ENCODE data around the gene PCDHGA6.
A peak's percentile ranks its signal among the peaks of the same experiment; 100 is the strongest.
"Not testable (repeated sequence)": the region's sequence is repeated elsewhere in the genome, so short reads cannot be mapped to it uniquely, and the experiment has no call there.

PCDHGA6 gene

DNA sequence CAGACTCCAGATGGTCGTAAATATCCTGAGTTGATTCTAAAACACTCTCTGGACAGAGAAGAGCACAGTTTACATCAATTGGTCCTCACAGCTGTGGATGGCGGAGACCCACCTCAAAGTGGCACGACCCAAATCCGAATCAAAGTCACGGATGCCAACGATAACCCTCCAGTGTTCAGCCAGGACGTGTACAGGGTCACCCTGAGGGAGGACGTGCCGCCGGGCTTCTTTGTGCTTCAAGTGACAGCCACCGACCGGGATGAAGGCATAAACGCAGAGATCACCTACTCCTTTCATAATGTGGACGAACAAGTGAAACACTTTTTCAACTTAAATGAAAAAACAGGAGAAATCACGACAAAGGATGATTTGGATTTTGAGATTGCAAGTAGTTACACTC, 13.0 kb upstream of the PCDHGA6 start:
- no peak for DNase-seq

DNA sequence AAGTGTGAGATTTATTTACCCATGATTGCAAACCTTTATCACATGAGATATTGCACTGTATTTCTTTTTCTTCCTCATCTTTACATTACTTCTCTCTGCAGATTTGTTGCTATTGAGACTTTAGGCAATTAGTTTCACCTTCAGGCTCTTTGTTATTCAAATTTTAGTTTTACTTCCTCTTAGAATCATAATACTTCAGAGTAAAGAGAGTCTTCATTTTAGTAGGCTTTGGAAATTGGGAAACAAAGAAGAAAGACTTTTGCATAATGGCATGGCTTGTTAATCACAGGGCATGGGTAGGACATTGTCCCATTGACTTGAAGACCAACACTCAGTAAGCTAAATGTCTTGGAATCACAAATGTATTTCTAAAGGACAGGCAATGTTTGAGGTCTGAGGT, 11.0 kb upstream of the PCDHGA6 start:
- no peak for DNase-seq

DNA sequence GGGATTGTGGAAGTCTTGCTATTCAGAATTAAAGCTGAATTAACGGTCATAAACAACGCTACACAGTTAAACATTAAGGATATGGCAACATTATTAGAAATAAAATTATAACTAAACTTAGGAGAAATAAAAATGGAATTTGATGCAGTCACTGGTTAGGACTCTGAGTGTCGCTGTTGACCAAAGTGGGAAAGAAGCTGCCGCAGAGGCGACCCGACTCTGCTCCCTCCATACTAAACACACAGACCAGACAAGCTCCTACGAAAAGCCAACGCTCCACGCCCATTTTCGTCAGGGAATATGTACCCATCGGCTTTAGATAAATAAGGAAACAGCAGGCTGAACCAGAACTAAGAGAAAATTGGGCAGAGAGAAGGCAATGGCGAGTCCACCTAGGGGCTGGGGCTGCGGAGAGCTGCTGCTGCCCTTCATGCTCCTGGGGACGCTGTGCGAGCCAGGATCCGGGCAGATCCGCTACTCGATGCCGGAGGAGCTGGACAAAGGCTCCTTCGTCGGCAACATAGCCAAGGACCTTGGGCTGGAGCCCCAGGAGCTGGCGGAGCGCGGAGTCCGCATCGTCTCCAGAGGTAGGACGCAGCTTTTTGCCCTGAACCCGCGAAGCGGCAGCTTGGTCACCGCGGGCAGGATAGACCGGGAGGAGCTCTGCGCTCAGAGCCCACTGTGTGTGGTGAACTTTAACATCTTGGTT, 9.6 kb upstream of the PCDHGA6 start, which contains the start of gene PCDHGA5:
Gene PCDHGA5, plus strand, starts transcription at position 211 of the 709 bp plus-strand sequence. Its CDS starts 169 bp downstream, at position 380.
- peak; percentile 47 for DNase-seq

- DNase-seq, result no peak
These were observed 7.4 kb upstream of the PCDHGA6 start for GRCh38 chr5:141366016-141366896.

- DNase-seq, result peak; percentile 66
These were observed 3.5 kb upstream of the PCDHGA6 start, which contains the start of gene PCDHGB3 for GRCh38 chr5:141369994-141370848. Gene PCDHGB3, plus strand, starts transcription at chr5:141370242. Its CDS starts 153 bp downstream, at chr5:141370395.

GRCh38 chr5:141371572-141372475, 1.9 kb upstream of the PCDHGA6 start:
- DNase-seq, result no peak

- DNase-seq, result no peak
These were observed 936 bp downstream of the PCDHGA6 start for GRCh38 chr5:141374627-141375026.

DNA sequence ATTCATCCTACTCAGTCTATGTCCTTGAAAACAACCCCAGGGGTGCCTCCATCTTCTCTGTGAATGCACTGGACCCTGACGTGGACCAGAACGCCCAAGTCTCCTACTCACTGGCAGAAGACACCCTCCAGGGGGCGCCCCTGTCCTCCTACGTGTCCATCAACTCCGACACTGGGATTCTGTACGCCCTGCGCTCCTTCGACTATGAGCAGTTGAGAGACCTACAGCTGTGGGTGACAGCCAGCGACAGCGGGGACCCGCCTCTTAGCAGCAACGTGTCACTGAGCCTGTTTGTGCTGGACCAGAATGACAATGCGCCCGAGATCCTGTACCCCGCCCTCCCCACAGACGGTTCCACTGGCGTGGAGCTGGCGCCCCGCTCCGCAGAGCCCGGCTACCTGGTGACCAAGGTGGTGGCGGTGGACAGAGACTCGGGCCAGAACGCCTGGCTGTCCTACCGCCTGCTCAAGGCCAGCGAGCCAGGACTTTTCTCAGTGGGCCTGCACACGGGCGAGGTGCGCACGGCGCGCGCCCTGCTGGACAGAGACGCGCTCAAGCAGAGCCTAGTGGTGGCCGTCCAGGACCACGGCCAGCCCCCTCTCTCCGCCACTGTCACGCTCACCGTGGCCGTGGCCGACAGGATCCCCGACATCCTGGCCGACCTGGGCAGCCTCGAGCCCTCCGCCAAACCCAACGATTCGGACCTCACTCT, 1.9 kb downstream of the PCDHGA6 start:
- DNase-seq, result not testable (repeated sequence)

- DNase-seq, result peak; percentile 58
These were observed 9.0 kb downstream of the PCDHGA6 start, which contains the start of gene PCDHGA7 for GRCh38 chr5:141382469-141383294. Gene PCDHGA7, plus strand, starts transcription at chr5:141382742. Its CDS starts 158 bp downstream, at chr5:141382900.

DNA sequence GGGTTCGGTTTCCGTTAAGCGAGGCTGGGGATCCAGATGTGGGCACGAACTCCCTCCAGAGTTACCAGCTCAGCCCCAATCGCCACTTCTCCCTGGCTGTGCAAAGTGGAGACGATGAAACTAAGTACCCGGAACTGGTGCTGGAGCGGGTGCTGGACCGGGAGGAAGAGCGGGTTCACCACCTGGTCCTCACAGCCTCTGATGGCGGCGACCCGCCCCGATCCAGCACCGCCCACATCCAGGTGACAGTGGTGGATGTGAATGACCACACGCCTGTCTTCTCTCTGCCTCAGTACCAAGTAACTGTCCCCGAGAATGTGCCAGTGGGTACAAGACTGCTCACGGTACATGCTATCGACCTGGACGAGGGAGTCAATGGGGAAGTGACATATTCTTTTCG, 9.7 kb downstream of the PCDHGA6 start:
- no peak for DNase-seq

DNA sequence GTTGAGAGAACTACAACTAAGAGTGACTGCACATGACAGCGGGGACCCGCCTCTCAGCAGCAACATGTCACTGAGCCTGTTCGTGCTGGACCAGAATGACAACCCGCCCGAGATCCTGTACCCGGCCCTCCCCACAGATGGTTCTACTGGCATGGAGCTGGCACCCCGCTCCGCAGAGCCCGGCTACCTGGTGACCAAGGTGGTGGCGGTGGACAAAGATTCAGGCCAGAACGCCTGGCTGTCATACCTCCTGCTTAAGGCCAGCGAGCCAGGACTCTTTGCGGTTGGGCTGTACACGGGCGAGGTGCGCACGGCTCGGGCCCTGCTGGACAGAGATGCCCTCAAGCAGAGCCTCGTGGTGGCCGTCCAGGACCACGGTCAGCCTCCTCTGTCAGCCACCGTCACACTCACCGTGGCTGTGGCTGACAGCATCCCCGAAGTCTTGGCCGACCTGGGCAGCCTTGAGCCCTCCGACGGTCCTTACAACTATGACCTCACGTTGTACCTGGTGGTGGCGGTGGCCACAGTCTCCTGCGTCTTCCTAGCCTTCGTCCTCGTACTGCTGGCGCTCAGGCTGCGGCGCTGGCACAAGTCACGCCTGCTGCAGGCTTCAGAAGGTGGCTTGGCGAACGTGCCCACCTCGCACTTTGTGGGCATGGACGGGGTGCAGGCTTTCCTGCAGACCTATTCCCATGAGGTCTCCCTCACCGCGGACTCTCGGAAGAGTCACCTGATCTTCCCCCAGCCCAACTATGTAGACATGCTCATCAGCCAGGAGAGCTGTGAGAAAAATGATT, 11.0 kb downstream of the PCDHGA6 start:
- DNase-seq, result no peak

GRCh38 chr5:141387557-141388311, 14.0 kb downstream of the PCDHGA6 start, which contains the start of gene PCDHGB4:
Gene PCDHGB4, plus strand, starts transcription at chr5:141387698. Its CDS starts 187 bp downstream, at chr5:141387885.
- peak; percentile 65 for DNase-seq

- no peak for DNase-seq
These were observed 15.0 kb downstream of the PCDHGA6 start for GRCh38 chr5:141388661-141389060.

GRCh38 chr5:141389153-141390042, 15.7 kb downstream of the PCDHGA6 start:
- DNase-seq, result no peak

DNA sequence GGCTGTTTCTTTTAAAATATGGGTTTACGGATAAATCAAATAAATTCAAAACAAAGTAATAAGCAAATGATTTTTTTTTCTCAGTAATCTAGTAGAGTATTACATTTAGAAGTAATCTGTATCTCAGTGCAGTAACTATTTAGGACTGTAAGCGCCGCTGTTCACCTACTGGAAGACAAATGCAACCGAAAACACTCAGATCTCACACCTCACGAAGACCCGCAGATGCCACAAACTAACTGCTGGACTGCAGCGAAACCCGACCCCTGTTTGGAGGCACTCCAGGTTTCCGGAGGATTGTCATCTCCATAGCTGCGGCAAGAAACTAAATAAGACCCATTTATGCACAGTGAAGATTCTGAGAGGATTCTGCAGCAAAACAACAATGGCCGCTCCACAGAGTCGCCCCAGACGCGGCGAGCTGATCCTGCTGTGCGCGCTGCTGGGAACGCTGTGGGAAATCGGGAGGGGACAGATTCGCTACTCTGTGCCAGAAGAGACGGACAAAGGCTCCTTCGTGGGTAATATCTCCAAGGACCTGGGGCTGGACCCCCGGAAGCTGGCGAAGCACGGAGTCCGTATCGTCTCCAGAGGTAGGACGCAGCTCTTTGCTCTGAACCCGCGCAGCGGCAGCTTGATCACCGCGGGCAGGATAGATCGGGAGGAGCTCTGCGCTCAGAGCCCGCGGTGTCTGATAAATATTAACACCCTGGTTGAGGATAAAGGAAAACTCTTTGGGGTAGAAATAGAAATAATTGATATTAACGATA, 18.9 kb downstream of the PCDHGA6 start, which contains the start of gene PCDHGA8:
Gene PCDHGA8, plus strand, starts transcription at position 205 of the 770 bp plus-strand sequence. Its CDS starts 181 bp downstream, at position 386.
- peak; percentile 38 for DNase-seq

DNA sequence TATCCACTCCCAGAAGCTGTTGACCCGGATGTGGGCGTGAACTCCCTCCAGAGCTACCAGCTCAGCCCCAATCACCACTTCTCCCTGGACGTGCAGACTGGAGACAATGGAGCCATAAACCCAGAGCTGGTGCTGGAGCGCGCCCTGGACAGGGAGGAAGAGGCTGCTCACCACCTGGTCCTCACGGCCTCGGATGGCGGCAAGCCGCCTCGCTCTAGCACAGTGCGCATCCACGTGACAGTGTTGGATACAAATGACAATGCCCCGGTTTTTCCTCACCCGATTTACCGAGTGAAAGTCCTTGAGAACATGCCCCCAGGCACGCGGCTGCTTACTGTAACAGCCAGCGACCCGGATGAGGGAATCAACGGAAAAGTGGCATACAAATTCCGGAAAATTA, 19.6 kb downstream of the PCDHGA6 start:
- DNase-seq, result no peak
